Uterus (tissue), 2 donors: ENCODE results near the gene FAM221B.

Source experiments
- POLR2A ChIP-seq, 2 donors: fragments of 450-650 bp; IDR thresholded peaks; one replicate each; pipeline ENCODE4 v1.6.1; 2016; ENCODE audit warnings: antibody characterized with exemption in 2 of 2, mild to moderate bottlenecking in 1 of 2, moderate library complexity in 1 of 2
- TF ChIP-seq, protein P1 (sequence below), 4 experiments: fragments of 200-600 bp in 2 of 4; fragments of 450-650 bp in 2 of 4; sonication (generic) in 2 of 4; IDR thresholded peaks; one replicate each; pipeline ENCODE4 v1.5.1; 2016 to 2019; ENCODE audit warnings: antibody characterized with exemption in 4 of 4, mild to moderate bottlenecking in 2 of 4, moderate library complexity in 1 of 4

DNA sequence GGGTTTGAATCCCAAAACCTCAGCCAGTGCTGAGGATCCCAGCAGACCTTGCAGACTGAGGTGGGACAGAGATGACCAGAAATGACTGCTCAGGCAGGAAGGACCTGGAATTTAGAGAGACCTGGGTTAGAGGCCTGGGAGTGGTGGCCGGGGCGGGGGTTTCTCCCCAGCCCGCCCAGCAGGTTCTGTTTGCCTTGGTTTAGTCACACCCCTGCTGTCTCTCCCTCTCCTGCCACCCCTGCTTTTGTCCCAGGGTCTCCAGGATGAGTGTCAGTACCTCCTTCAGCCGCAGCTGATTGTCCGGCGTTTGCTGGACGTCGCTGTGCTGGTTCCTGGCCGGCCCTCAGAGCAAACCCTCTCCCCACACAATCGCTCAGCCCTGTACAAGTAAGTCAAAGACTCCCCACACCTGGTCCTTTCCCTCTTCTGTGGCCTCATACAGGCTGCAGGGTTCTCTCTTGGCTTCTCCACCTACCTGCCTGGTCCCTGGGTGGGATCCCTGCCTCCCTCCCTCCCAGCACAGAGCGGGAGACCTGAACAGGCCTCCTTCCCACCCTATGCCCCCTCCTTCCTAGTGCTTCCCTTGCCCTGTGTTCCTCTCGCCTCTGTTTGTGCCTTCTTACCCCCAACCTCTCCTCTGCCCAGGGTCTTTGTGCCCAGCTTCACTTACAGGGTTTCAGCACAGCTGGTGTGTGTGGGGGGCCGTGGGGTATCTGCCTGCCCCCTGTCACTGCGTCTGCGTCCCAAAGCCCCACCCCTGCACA is 12.5 kb upstream of the FAM221B start:
- TF ChIP-seq, protein P1, sequence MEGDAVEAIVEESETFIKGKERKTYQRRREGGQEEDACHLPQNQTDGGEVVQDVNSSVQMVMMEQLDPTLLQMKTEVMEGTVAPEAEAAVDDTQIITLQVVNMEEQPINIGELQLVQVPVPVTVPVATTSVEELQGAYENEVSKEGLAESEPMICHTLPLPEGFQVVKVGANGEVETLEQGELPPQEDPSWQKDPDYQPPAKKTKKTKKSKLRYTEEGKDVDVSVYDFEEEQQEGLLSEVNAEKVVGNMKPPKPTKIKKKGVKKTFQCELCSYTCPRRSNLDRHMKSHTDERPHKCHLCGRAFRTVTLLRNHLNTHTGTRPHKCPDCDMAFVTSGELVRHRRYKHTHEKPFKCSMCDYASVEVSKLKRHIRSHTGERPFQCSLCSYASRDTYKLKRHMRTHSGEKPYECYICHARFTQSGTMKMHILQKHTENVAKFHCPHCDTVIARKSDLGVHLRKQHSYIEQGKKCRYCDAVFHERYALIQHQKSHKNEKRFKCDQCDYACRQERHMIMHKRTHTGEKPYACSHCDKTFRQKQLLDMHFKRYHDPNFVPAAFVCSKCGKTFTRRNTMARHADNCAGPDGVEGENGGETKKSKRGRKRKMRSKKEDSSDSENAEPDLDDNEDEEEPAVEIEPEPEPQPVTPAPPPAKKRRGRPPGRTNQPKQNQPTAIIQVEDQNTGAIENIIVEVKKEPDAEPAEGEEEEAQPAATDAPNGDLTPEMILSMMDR (IDR thresholded peaks at IDR 0.05), result no peak
- TF ChIP-seq POLR2A (IDR thresholded peaks at IDR 0.05), result no peak
